Breast epithelium (tissue), 3 donors: ENCODE results near the gene ANKRD36C.

ENCODE experiments used
- CTCF ChIP-seq, 3 donors: fragments of 450-650 bp; IDR thresholded peaks; one replicate each; pipeline ENCODE4 v1.5.1; 2016 to 2017; ENCODE audit warnings: antibody characterized with exemption in 3 of 3, mild to moderate bottlenecking in 3 of 3, moderate library complexity in 3 of 3
- POLR2A ChIP-seq: fragments of 450-650 bp; IDR thresholded peaks from one replicate; pipeline ENCODE4 v1.6.1; 2016; ENCODE audit warnings: antibody characterized with exemption, mild to moderate bottlenecking, moderate library complexity
- POLR2AphosphoS5 ChIP-seq, 3 donors: sonication (generic); formaldehyde crosslinking; IDR thresholded peaks; one replicate each; pipeline ENCODE4 v1.6.1; 2017; ENCODE audit warnings: antibody characterized with exemption in 3 of 3

GRCh38 chr2:95836151-95836550, 155.5 kb downstream of the ANKRD36C start:
- TF ChIP-seq POLR2AphosphoS5 (IDR thresholded peaks at IDR 0.05), result no peak
- no peak for TF ChIP-seq CTCF (IDR thresholded peaks at IDR 0.05)
- no peak for TF ChIP-seq POLR2A
